GM10248 (cell line): ENCODE data around the gene SCLT1.

Experiments
- CTCF ChIA-PET: fragments of 300-600 bp; sonication (Branson Sonifier 250); formaldehyde crosslinking; extraction: SDS; loops from one replicate; lab custom pipeline; 2021; ENCODE audit warnings: antibody characterized with exemption; lab: Yijun Ruan, JAX
- POLR2A ChIA-PET: fragments of 350-650 bp; sonication (Branson Sonifier 250); formaldehyde crosslinking; extraction: SDS; loops from one replicate; lab custom pipeline; 2020; ENCODE audit warnings: antibody characterized with exemption; lab: Yijun Ruan, JAX
- DNase-seq: peaks from one replicate; pipeline ENCODE4 v3.0.0; 2012; ENCODE audit errors: extremely low spot score
- CTCF ChIP-seq: IDR thresholded peaks from 2 replicates; pipeline ENCODE4 v1.5.1; 2012; ENCODE audit warnings: mild to moderate bottlenecking, low read depth; ENCODE audit errors: extremely low read depth, missing control alignments, control extremely low read depth

Gene SCLT1

DNA sequence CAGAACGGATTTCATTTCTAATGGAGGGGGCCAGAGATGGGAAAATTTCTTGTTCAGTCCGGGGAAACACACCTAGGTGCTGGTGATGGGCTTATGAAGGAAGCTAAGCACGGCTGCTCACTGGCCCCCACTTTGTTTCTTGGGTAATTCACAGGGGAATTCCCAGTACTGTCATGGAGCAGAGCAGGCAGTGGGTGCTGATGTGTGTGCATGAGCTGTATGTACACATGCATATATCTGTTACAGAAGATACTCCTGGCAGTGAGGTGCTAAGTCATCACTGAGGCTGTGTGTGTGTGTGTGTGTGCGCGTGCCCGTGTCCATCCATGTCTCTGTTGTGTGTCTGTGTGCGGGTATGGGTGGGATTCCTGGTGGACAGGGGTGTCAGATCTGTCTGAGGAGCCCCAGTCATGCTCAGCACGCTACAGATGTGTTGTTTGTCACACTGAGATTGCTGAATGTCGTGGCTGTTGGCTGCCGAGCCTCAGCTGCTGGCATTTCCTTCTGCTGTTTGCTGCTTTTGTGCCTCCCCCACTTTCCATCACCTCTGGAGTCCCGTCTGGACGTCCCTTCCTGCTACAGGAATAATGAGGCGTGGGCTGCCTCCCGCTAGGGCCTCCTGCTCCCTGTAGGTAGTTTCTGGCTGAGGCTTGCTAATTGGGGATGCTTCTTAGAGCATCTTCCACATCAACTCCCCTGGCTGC, 230.6 kb downstream of the SCLT1 start:
- CTCF ChIA-PET: interaction anchor here (0.8 to 3.0 kb wide), 28 partner anchors 9 to 288 kb away, joined by 3 to 20 read pairs (median 4); partner anchors contain the start of genes C4orf33, JADE1 and SCLT1
- no peak for TF ChIP-seq CTCF
- DNase-seq: peak; percentile 60
- POLR2A ChIA-PET: interaction anchor here (0.6 to 1.1 kb wide), 4 partner anchors 37 to 802 kb away, joined by 3 to 6 read pairs (median 3); partner anchors contain the start of gene SCLT1

GRCh38 chr4:128861856-128862518, 231.4 kb downstream of the SCLT1 start:
- POLR2A ChIA-PET: interaction anchor here (0.5 to 1.1 kb wide), 3 partner anchors 12 to 801 kb away, joined by 3 to 6 read pairs (median 3); no protein-coding TSS in a partner anchor
- DNase-seq: no peak
- CTCF ChIA-PET: interaction anchor here (0.8 to 3.0 kb wide), 20 partner anchors 8 to 287 kb away, joined by 3 to 20 read pairs (median 4); partner anchors contain the start of genes C4orf33, JADE1 and SCLT1
- TF ChIP-seq CTCF: no peak

- ChIA-PET POLR2A (no interaction called here), CTCF (interaction anchor here (1.1 to 1.6 kb wide), 5 partner anchors 10 to 286 kb away, joined by 3 to 5 read pairs (median 3); no protein-coding TSS in a partner anchor)
- TF ChIP-seq CTCF: no peak
- no peak for DNase-seq
These were observed 233.3 kb downstream of the SCLT1 start for GRCh38 chr4:128859887-128860677.

- DNase-seq: no peak
- ChIA-PET CTCF (interaction anchor here (1.2 kb wide), 1 partner anchor 235 kb away, joined by 3 read pairs; the partner anchor contains the start of gene SCLT1), POLR2A (interaction anchor here (0.7 kb wide), 1 partner anchor 35 kb away, joined by 3 read pairs; no protein-coding TSS in a partner anchor)
- no peak for TF ChIP-seq CTCF
These were observed 234.3 kb downstream of the SCLT1 start for GRCh38 chr4:128858879-128859671.

- ChIA-PET CTCF (interaction anchor here (0.9 to 2.4 kb wide), 7 partner anchors 11 to 402 kb away, joined by 3 to 9 read pairs (median 4); no protein-coding TSS in a partner anchor), POLR2A (no interaction called here)
- DNase-seq: no peak
- TF ChIP-seq CTCF: no peak
These were observed 237.1 kb downstream of the SCLT1 start for GRCh38 chr4:128856246-128856645.
